Upper lobe of left lung (tissue), 6 donors: Measurements from ENCODE around the gene GJA3. TPM values are rescaled to one million over a fixed set of nuclear protein-coding genes. Genes with fewer than 3 reads are reported as not detected.
A peak's percentile ranks its signal among the peaks of the same experiment; 100 is the strongest.

ENCODE experiments used
- ATAC-seq, 2 donors: fragments of 200-7000 bp; cut with Tn5 transposase; one replicate each; pipeline ENCODE4 v1.9.1; 2022; ENCODE audit warnings: mild to moderate bottlenecking in 2 of 2, moderate library complexity in 2 of 2; ENCODE audit not compliant: low FRiP score in 2 of 2
- DNase-seq, 2 donors: peaks; one replicate each; pipeline ENCODE4 v3.0.0-alpha.2; 2019 to 2020
- H3K27ac ChIP-seq, 4 donors: fragments of 200-600 bp; sonication (generic); one replicate each; pipeline ENCODE4 v1.5.1; 2016 to 2019
- H3K27me3 ChIP-seq, 4 donors: fragments of 200-600 bp; sonication (generic); one replicate each; pipeline ENCODE4 v1.5.1; 2017 to 2019
- H3K36me3 ChIP-seq, 4 donors: fragments of 200-600 bp; sonication (generic); one replicate each; pipeline ENCODE4 v1.5.1; 2016 to 2019
- H3K4me1 ChIP-seq, 4 donors: fragments of 200-600 bp; sonication (generic); one replicate each; pipeline ENCODE4 v1.5.1; 2018 to 2019
- H3K4me3 ChIP-seq, 4 donors: fragments of 200-600 bp; sonication (generic); one replicate each; pipeline ENCODE4 v1.5.1; 2017 to 2019; ENCODE audit warnings: mild to moderate bottlenecking in 2 of 4, moderate library complexity in 1 of 4
- H3K9me3 ChIP-seq, 4 donors: fragments of 200-600 bp; sonication (generic); one replicate each; pipeline ENCODE4 v1.5.1; 2018 to 2019
- CTCF ChIP-seq, 6 experiments: fragments of 450-650 bp in 4 of 6; fragments of 200-600 bp in 2 of 6; sonication (generic) in 2 of 6; IDR thresholded peaks; one replicate each; pipeline ENCODE4 v1.5.1; 2016 to 2019; ENCODE audit warnings: antibody characterized with exemption in 6 of 6
- EP300 ChIP-seq, 4 donors: sonication (generic); formaldehyde crosslinking; IDR thresholded peaks; one replicate each; pipeline ENCODE4 v1.5.1; 2017; ENCODE audit warnings: antibody characterized with exemption in 4 of 4, control low read depth in 2 of 4
- POLR2A ChIP-seq, 4 donors: fragments of 450-650 bp; IDR thresholded peaks; one replicate each; pipeline ENCODE4 v1.5.1; 2016 to 2017; ENCODE audit warnings: antibody characterized with exemption in 4 of 4, mild to moderate bottlenecking in 2 of 4
- POLR2AphosphoS5 ChIP-seq, 2 donors: sonication (generic); formaldehyde crosslinking; IDR thresholded peaks; one replicate each; pipeline ENCODE4 v1.5.1; 2017; ENCODE audit warnings: antibody characterized with exemption in 2 of 2
- WGBS, 2 donors: methylation state at CpG; one replicate each; pipeline ENCODE4 v1.1.5; 2017 to 2018; 5-methylcytosine and 5-hydroxymethylcytosine counted together
- total RNA-seq, 6 donors: library from RNA; depleted of rRNA in 4 of 6; stranded (reverse); fragments of >200 nt in 4 of 6; gene quantifications; one replicate each; pipeline versions ENCODE4 v1.1.0 to v1.2.1, GENCODE V29; 2016 to 2021
- donor health status: DM: no; HTN: no; CAD: no; lungs with moderate emphysema.
- donor health status: DM: no; HTN: yes; CAD: no; lungs with severe emphysema.

The GJA3 gene
- total RNA-seq, 6 donors from 2014 or later: 0.07 to 0.10 TPM; not detected in 4

DNA sequence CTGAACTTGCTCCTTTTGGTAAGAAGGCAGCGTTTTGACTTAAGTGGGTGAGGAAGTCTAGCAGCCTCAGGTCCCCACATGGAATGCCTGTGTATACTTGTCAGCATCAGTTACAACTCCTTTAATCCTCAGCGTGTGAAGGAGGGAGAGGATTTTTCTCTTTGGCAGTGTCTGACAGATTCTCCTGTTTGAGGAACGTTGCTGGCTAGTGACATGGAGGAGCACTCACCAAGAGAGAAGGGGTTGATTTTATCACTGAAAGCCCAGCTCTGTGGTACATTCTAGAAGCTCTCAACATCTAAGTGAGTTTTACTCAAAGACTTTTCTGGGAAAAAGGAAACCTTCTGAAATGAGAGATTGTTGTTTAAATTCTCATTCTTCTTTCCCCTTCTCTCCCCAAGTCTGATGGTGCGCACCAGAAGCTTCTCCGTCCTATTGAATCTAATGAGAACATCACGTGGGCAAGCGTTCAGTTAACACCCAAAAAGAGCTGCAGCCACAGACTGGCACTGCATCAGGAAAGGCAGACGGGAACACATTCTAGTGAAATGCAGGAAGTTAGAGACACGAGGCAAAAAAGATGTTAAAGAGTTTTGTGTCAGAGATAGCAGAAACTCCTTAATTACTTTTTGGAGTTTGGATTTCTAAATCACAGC, 58.2 kb downstream of the GJA3 start:
- peaks cover 0 to 2% (median 0%) of the 10 kb centered on the region in 4 donors for H3K27me3 ChIP-seq

DNA sequence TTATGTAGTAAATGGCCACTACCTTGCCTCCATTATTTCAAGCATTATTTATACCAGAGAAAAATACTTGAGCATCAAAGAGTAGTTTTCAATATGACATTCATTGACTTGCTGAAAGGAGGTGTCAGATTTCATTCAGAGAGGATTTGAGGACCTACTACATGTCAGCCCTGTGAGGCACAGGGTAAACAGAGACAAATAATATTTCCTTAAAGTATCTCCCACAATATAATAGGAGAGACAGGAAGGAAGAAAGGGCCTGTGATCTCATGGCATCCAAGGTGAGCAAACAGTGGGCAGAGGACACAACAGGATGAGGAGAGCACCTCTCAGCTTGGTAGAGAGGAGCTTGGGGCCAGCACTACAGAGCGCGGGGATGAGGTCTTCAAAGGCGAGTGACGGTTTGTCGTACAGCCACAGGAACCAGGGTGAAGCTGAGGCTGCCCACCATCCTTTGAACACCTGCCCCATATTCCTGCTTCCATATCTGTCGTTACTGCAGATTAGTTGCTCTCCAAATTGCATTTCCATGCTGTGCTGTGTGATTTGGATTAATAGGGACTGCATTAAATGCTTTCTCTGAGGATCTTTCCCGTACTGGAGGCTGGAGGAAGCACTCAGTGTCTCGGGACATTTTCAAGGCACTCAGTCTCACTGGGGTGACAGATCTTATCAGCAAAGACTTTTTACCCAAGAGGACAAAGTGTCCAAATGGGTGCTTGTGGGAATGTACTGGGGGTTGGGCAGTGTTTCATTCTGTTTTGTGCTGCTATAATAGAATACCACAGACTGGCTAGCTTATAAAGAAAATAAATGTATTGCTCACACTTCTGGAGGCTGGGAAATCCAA, 59.2 kb downstream of the GJA3 start:
- peaks cover 0 to 2% (median 0%) of the 10 kb centered on the region in 4 donors for H3K27me3 ChIP-seq
- H3K9me3 ChIP-seq: no peaks in the 10 kb centered on the region
- DNase-seq: no peak
- H3K27ac ChIP-seq: no peak overlapping the region
- 29 to 37% methylated on average over 7 to 8 of the region's 8 CpGs for WGBS, 2 donors
- H3K4me3 ChIP-seq: no peak overlapping the region
- no peaks in the 10 kb centered on the region for H3K4me1 ChIP-seq
- no peak for TF ChIP-seq EP300 (IDR thresholded peaks at IDR 0.05)
- no peaks in the 10 kb centered on the region for H3K36me3 ChIP-seq
- ATAC-seq: no peak

More for the DNA sequence above, 58.2 kb downstream of the GJA3 start:
- H3K27ac ChIP-seq: no peak overlapping the region
- WGBS, 2 donors: 29 to 32% methylated on average over 9 of the region's 9 CpGs
- TF ChIP-seq POLR2A (IDR thresholded peaks at IDR 0.05): no peak
- no peak for TF ChIP-seq EP300 (IDR thresholded peaks at IDR 0.05)
- TF ChIP-seq POLR2AphosphoS5 (IDR thresholded peaks at IDR 0.05): no peak
- TF ChIP-seq CTCF (IDR thresholded peaks at IDR 0.05): no peak
- no peak for DNase-seq
- H3K9me3 ChIP-seq: no peaks in the 10 kb centered on the region
- no peaks in the 10 kb centered on the region for H3K4me1 ChIP-seq
- H3K36me3 ChIP-seq: no peaks in the 10 kb centered on the region
- no peak overlapping the region for H3K4me3 ChIP-seq
- ATAC-seq: no peak

GRCh38 chr13:20099319-20099718, 61.5 kb downstream of the GJA3 start:
- Histone ChIP-seq H3K9me3 (no peaks in the 10 kb centered on the region), H3K4me1 (no peaks in the 10 kb centered on the region), H3K4me3 (no peak overlapping the region), H3K27me3 (peaks cover 0 to 2% (median 0%) of the 10 kb centered on the region in 4 donors), H3K27ac (no peak overlapping the region), H3K36me3 (no peaks in the 10 kb centered on the region)
- DNase-seq (no peak), ATAC-seq (no peak)
- TF ChIP-seq CTCF (IDR thresholded peaks at IDR 0.05) (no peak), EP300 (IDR thresholded peaks at IDR 0.05) (no peak), POLR2AphosphoS5 (IDR thresholded peaks at IDR 0.05) (no peak), POLR2A (IDR thresholded peaks at IDR 0.05) (no peak)
- WGBS, 2 donors: 44 to 62% methylated on average over 9 of the region's 9 CpGs

DNA sequence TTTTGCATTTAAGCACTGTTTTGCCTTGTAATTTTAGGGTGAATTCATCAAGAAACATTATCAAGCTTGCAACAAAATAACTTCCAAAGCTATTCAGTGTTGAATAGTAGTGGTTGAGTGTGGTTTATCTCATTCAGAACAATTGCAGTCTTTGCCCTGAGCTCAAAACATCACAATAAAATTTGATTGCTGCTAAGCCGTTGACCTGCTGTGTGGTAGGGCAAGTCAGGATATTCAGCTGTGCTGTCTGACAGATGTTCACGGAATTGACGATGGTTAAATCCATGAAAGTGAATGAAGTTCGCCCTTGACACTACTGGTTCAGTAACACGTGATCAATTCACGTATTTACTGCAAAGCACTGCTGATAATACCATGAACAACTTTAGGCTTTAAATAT, 66.9 kb downstream of the GJA3 start:
- no peak for ATAC-seq
- no peak overlapping the region for H3K4me3 ChIP-seq
- H3K27me3 ChIP-seq: peaks cover 0 to 1% (median 0%) of the 10 kb centered on the region in 4 donors
- H3K9me3 ChIP-seq: no peaks in the 10 kb centered on the region
- no peak overlapping the region for H3K27ac ChIP-seq
- no peaks in the 10 kb centered on the region for H3K4me1 ChIP-seq
- WGBS, 2 donors: 63 to 71% methylated on average over 6 of the region's 6 CpGs
- no peak for DNase-seq
- H3K36me3 ChIP-seq: no peaks in the 10 kb centered on the region
- no peak for TF ChIP-seq POLR2A (IDR thresholded peaks at IDR 0.05)
- no peak for TF ChIP-seq POLR2AphosphoS5 (IDR thresholded peaks at IDR 0.05)
- no peak for TF ChIP-seq EP300 (IDR thresholded peaks at IDR 0.05)
- no peak for TF ChIP-seq CTCF (IDR thresholded peaks at IDR 0.05)

GRCh38 chr13:20090349-20090748, 70.5 kb downstream of the GJA3 start:
- no peaks in the 10 kb centered on the region for H3K9me3 ChIP-seq
- TF ChIP-seq POLR2AphosphoS5 (IDR thresholded peaks at IDR 0.05): no peak
- TF ChIP-seq CTCF (IDR thresholded peaks at IDR 0.05): peak in 1 of 6 experiments; percentile 15
- WGBS, 2 donors: 55 to 60% methylated on average over 1 of the region's 1 CpG
- H3K36me3 ChIP-seq: peaks cover 6 to 15% (median 8%) of the 10 kb centered on the region in 4 donors
- H3K4me1 ChIP-seq: no peaks in the 10 kb centered on the region
- no peak overlapping the region for H3K27ac ChIP-seq
- DNase-seq (no peak), ATAC-seq (no peak)
- H3K27me3 ChIP-seq: no peaks in the 10 kb centered on the region
- no peak overlapping the region for H3K4me3 ChIP-seq
